HepG2 (cell line): ENCODE results near the gene MCM3AP. TPM values are rescaled to one million over a fixed set of nuclear protein-coding genes. Genes with fewer than 3 reads are reported as not detected.
A peak's percentile ranks its signal among the peaks of the same experiment; 100 is the strongest.

Source experiments
- ATAC-seq: fragments of 200-7000 bp; cut with Tn5 transposase; 3 replicates; pipeline ENCODE4 v1.9.1; 2020; ENCODE audit warnings: mild to moderate bottlenecking, moderate library complexity
- BruUV-seq: library from RNA; stranded (reverse); fragments of 400-500 nt; replicated peaks from 2 replicates; lab custom pipeline; 2021; lab: Mats Ljungman, UMichigan
- CTCF ChIA-PET: fragments of 300-600 bp; formaldehyde crosslinking; extraction: SDS; loops from one replicate; lab custom pipeline; 2021; ENCODE audit warnings: low total read pairs, inconsistent platforms, low intra/inter-chr PET ratio; lab: Yijun Ruan, JAX
- POLR2A ChIA-PET: fragments of 350-600 bp; sonication (Branson Sonifier 250); formaldehyde crosslinking; loops from one replicate; lab custom pipeline; 2020; ENCODE audit warnings: antibody characterized with exemption, inconsistent platforms; lab: Yijun Ruan, JAX
- DNase-seq: peaks from one replicate; pipeline ENCODE4 v3.0.0-alpha.2; 2015; ENCODE audit warnings: low spot score
- FAIRE-seq: peaks from 3 replicates; lab custom pipeline; 2011; peaks lifted over from hg19 to GRCh38; lab: Jason Lieb, UNC
- H2AFZ ChIP-seq: one replicate; pipeline ENCODE4 v1.6.1; 2011; ENCODE audit warnings: low read length, inconsistent platforms
- H3K27ac ChIP-seq: fragments of 300-600 bp; 3 replicates; pipeline ENCODE4 v1.8.0; 2011; ENCODE audit warnings: mixed run types, mild to moderate bottlenecking, mixed read lengths, low read length, inconsistent platforms; ENCODE audit not compliant: insufficient read depth; ENCODE audit errors: extremely low read length
- H3K27me3 ChIP-seq, 2 experiments: fragments of 200-600 bp in 1 of 2; 2 replicates in 1 of 2; 3 replicates in 1 of 2; pipeline versions ENCODE4 v1.6.0 to v1.8.0; 2011; ENCODE audit warnings: low read length in 2 of 2, mild to moderate bottlenecking in 2 of 2, moderate library complexity in 2 of 2, inconsistent platforms in 1 of 2; ENCODE audit not compliant: insufficient read depth in 2 of 2, control insufficient read depth in 1 of 2
- H3K36me3 ChIP-seq, 2 experiments: fragments of 200-600 bp in 1 of 2; replicated peaks in 1 of 2; 2 replicates in 1 of 2; 3 replicates in 1 of 2; pipeline versions ENCODE4 v1.5.1 to v1.8.0; 2011; ENCODE audit warnings: low read length in 2 of 2, inconsistent platforms in 1 of 2; ENCODE audit not compliant: insufficient read depth in 2 of 2, control insufficient read depth in 1 of 2
- H3K4me1 ChIP-seq: 2 replicates; pipeline ENCODE4 v1.5.1; 2012; ENCODE audit warnings: low read length, inconsistent platforms; ENCODE audit not compliant: insufficient read depth
- H3K4me2 ChIP-seq: 2 replicates; pipeline ENCODE4 v1.6.0; 2011; ENCODE audit warnings: low read depth, low read length, inconsistent platforms
- H3K4me3 ChIP-seq, 3 experiments: fragments of 200-600 bp in 1 of 3; sonication (generic), shearing (Covaris generic) in 1 of 3; replicated peaks in 1 of 3; 2 replicates each; pipeline ENCODE4 v1.5.1; 2011 to 2016; ENCODE audit warnings: low read length in 3 of 3, inconsistent platforms in 2 of 3, low read depth in 2 of 3, mild to moderate bottlenecking in 2 of 3, control low read depth in 1 of 3, mixed read lengths in 1 of 3; ENCODE audit not compliant: insufficient read depth in 1 of 3
- H3K79me2 ChIP-seq: one replicate; pipeline ENCODE4 v1.6.1; 2011; ENCODE audit warnings: low read length, inconsistent platforms; ENCODE audit not compliant: insufficient read depth
- H3K9ac ChIP-seq: 2 replicates; pipeline ENCODE4 v1.6.0; 2011; ENCODE audit warnings: mild to moderate bottlenecking, low read depth, low read length, inconsistent platforms; ENCODE audit not compliant: insufficient read depth
- H3K9me3 ChIP-seq: 2 replicates; pipeline ENCODE4 v1.5.1; 2012; ENCODE audit warnings: mild to moderate bottlenecking, low read length
- H4K20me1 ChIP-seq: 2 replicates; pipeline ENCODE4 v1.6.0; 2011; ENCODE audit warnings: inconsistent platforms, mild to moderate bottlenecking, low read length, moderate library complexity; ENCODE audit not compliant: insufficient read depth
- AGO2 ChIP-seq: fragments of 200-400 bp; formaldehyde crosslinking; optimal IDR thresholded peaks from 2 replicates; pipeline ENCODE3; 2017; ENCODE audit warnings: mild to moderate bottlenecking, low read depth, low read length, moderate library complexity
- ATF1 ChIP-seq: IDR thresholded peaks from 2 replicates; pipeline ENCODE4 v1.6.1; 2016; ENCODE audit warnings: mild to moderate bottlenecking, control low read depth
- ATF7 ChIP-seq, 2 experiments: fragments of 450-650 bp in 1 of 2; sonication (generic) in 1 of 2; formaldehyde crosslinking in 1 of 2; IDR thresholded peaks; 2 replicates each; pipeline versions ENCODE4 v1.4.0 to v1.6.1; 2016 to 2020; ENCODE audit warnings: antibody characterized with exemption in 1 of 2, mild to moderate bottlenecking in 1 of 2, missing genetic modification reagents in 1 of 2
- CAMTA2 ChIP-seq: sonication (generic); formaldehyde crosslinking; IDR thresholded peaks from 2 replicates; pipeline ENCODE4 v1.4.0; 2020; ENCODE audit warnings: mild to moderate bottlenecking, missing genetic modification reagents, borderline replicate concordance
- MXD4 ChIP-seq: IDR thresholded peaks from 2 replicates; pipeline ENCODE4 v1.6.1; 2016; ENCODE audit warnings: mild to moderate bottlenecking, missing biosample characterization, missing genetic modification reagents
- PAX8 ChIP-seq: sonication (generic); formaldehyde crosslinking; IDR thresholded peaks from 2 replicates; pipeline ENCODE4 v1.8.0; 2022; ENCODE audit warnings: mild to moderate bottlenecking, missing genetic modification reagents, borderline replicate concordance
- ZNF660 ChIP-seq: sonication (generic); formaldehyde crosslinking; IDR thresholded peaks from 2 replicates; pipeline ENCODE4 v1.5.1; 2020; ENCODE audit warnings: mild to moderate bottlenecking, low read depth, missing genetic modification reagents, borderline replicate concordance
- WGBS: methylation state at CpG from one replicate; pipeline ENCODE4 v1.1.6; 2017; ENCODE audit warnings: low lambda C conversion rate; 5-methylcytosine and 5-hydroxymethylcytosine counted together
- in situ Hi-C: cut with HindIII; loops from 2 replicates; pipeline ENCODE4 v1.10.0; 2017; ENCODE audit warnings: low pct_unique_long_range_greater_than_20kb; ENCODE audit not compliant: extremely low pct_ligation_motif_present
- intact Hi-C: fragments of 100-400 bp; cut with micrococcal nuclease; formaldehyde crosslinking; loops from one replicate; pipeline ENCODE4 v1.10.0; 2022; ENCODE audit not compliant: unreplicated experiment
- polyA plus RNA-seq, 8 experiments: library from polyadenylated mRNA; depleted of rRNA in 3 of 8; stranded (reverse) in 7 of 8; unstranded in 1 of 8; fragments of >200 nt; fragmentation: Illumina TruSeq in 4 of 8; extraction: Trizol in 4 of 8; gene quantifications; 2 replicates each; pipeline versions ENCODE4 v1.2.1 to v1.2.3, GENCODE V29; 2011 to 2016; ENCODE audit warnings: low read depth in 4 of 8, missing spikeins in 1 of 8, mixed read lengths in 1 of 8; ENCODE audit not compliant: insufficient read depth in 1 of 8
- total RNA-seq, 5 experiments: library from RNA; depleted of rRNA; stranded (reverse); fragments of >200 nt; fragmentation: Illumina TruSeq; extraction: Trizol; gene quantifications; 2 replicates each; pipeline ENCODE4 v1.2.3, GENCODE V29; 2016; ENCODE audit warnings: low read depth in 1 of 5
- TF ChIP-seq, protein P1 (sequence below): IDR thresholded peaks from 2 replicates; pipeline ENCODE4 v1.6.1; 2018; ENCODE audit warnings: missing genetic modification reagents
- TF ChIP-seq, protein P2 (sequence below): IDR thresholded peaks from 2 replicates; pipeline ENCODE4 v1.6.1; 2012; ENCODE audit warnings: inconsistent platforms

Gene MCM3AP
- total and polyA plus RNA-seq, 2 of the 13 experiments (the other 11 are each of a cell fraction or from before 2014, with no cell fraction given): 27.0 to 54.7 TPM

DNA sequence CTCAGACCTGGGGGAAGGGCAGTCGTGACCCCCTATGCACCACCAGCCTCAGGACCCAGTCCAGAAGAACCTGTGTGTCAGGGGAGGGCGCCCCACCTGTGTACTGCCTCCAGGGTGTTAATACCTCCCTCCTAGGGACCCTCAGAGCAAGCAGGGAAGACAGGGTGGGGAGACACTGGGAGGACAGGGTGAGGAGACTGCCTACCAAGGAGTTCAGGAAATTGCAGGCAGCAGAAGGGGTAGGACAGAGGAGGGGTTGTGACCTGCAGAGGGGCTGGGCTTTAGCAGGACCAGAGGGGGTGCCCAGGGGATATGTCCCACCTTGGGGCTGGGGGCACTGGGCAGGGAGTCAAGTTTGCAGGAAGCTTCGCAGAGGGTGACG is 33.0 kb upstream of the MCM3AP start (continued):
- TF ChIP-seq, protein P1, sequence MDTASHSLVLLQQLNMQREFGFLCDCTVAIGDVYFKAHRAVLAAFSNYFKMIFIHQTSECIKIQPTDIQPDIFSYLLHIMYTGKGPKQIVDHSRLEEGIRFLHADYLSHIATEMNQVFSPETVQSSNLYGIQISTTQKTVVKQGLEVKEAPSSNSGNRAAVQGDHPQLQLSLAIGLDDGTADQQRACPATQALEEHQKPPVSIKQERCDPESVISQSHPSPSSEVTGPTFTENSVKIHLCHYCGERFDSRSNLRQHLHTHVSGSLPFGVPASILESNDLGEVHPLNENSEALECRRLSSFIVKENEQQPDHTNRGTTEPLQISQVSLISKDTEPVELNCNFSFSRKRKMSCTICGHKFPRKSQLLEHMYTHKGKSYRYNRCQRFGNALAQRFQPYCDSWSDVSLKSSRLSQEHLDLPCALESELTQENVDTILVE (CRISPR knock-in tag): no peak
- TF ChIP-seq CAMTA2 (CRISPR knock-in tag): no peak
- no peak for TF ChIP-seq ATF7 (IDR thresholded peaks at IDR 0.05)
- TF ChIP-seq ATF7 (CRISPR knock-in tag; IDR thresholded peaks at IDR 0.05): no peak
- TF ChIP-seq MXD4 (CRISPR knock-in tag): no peak
- TF ChIP-seq, protein P2, sequence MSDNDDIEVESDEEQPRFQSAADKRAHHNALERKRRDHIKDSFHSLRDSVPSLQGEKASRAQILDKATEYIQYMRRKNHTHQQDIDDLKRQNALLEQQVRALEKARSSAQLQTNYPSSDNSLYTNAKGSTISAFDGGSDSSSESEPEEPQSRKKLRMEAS: no peak
- TF ChIP-seq ZNF660 (CRISPR knock-in tag): no peak
- no peak for TF ChIP-seq ATF1 (CRISPR knock-in tag)

DNA sequence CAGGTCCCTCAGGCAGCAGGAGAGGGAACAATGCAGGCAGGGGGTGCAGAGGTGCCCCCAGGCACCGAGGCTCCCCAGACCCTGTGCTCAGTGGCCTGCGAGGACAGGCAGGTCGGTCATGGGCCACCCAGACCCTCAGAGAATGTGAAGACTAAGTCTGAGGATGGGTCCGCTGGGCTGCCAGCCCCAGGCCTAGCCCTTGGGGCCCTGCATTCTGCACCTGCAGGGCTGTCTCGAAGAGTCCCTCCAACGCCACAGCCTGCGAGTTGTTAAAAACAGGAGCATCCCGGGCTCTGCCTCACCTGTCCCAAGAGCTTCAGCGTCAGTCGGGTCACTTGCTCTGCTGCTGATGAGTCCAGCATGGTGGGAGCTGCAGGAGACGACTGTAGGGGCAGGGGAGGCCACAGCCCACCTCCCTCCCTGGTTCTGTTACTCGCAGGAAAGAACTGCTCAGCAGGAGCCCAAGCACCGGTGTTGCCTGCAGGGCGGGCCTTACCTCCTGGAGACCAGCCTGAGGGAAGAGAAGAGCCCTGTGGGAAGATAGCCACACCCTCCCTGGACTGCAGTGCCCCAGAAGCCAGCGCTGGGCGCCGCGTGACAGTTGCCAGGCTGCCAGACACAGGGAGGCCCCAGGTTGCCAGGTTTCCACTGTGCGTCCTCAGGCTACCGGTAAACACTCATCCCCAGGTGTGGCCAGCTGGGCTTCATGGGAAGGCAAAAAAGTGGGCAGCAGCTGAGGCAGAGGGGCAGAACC is 32.5 kb upstream of the MCM3AP start:
- POLR2A ChIA-PET: no interaction called here
- Histone ChIP-seq H3K79me2 (peaks cover 23% of the 10 kb centered on the region), H3K4me1 (peaks cover 36% of the 10 kb centered on the region), H2AFZ (no peak overlapping the region), H3K36me3 (peaks cover 0 to 1% of the 10 kb centered on the region in 2 experiments; a peak in 1 of 5 replicates), H4K20me1 (no peaks in the 10 kb centered on the region), H3K27ac (no peak overlapping the region), H3K27me3 (no peaks in the 10 kb centered on the region; a peak in 1 of 5 replicates), H3K4me2 (no peak overlapping the region), H3K4me3 (no peak overlapping the region)
- in situ Hi-C loops (no loop called here), intact Hi-C loops (no loop called here)
- no TSS peak for BruUV-seq
- WGBS: 80% methylated on average over 1 of the region's 20 CpGs
- ATAC-seq (no peak), DNase-seq (no peak), FAIRE-seq (no peak)
- CTCF ChIA-PET: no interaction called here
- TF ChIP-seq PAX8 (no peak), AGO2 (peak; percentile 85), ATF7 (IDR thresholded peaks at IDR 0.05) (no peak), ATF7 (CRISPR knock-in tag; IDR thresholded peaks at IDR 0.05) (0 out of 2 replicates have a peak, but pooled peaks have one; percentile 8)
- TF ChIP-seq, all 625 proteins: peak for 2
- Histone ChIP-seq H3K9ac (no peak overlapping the region), H3K9me3 (no peaks in the 10 kb centered on the region)
